HepG2 (cell line): ENCODE data around the gene INO80B. TPM values are rescaled to one million over a fixed set of nuclear protein-coding genes. Genes with fewer than 3 reads are reported as not detected.

Experiments
- ATAC-seq: fragments of 200-7000 bp; cut with Tn5 transposase; 3 replicates; pipeline ENCODE4 v1.9.1; 2020; ENCODE audit warnings: mild to moderate bottlenecking, moderate library complexity
- BruUV-seq: library from RNA; stranded (reverse); fragments of 400-500 nt; replicated peaks from 2 replicates; lab custom pipeline; 2021; lab: Mats Ljungman, UMichigan
- CTCF ChIA-PET: fragments of 300-600 bp; formaldehyde crosslinking; extraction: SDS; loops from one replicate; lab custom pipeline; 2021; ENCODE audit warnings: low total read pairs, inconsistent platforms, low intra/inter-chr PET ratio; lab: Yijun Ruan, JAX
- POLR2A ChIA-PET: fragments of 350-600 bp; sonication (Branson Sonifier 250); formaldehyde crosslinking; loops from one replicate; lab custom pipeline; 2020; ENCODE audit warnings: antibody characterized with exemption, inconsistent platforms; lab: Yijun Ruan, JAX
- DNase-seq: peaks from one replicate; pipeline ENCODE4 v3.0.0-alpha.2; 2015; ENCODE audit warnings: low spot score
- FAIRE-seq: peaks from 3 replicates; lab custom pipeline; 2011; peaks lifted over from hg19 to GRCh38; lab: Jason Lieb, UNC
- H2AFZ ChIP-seq: one replicate; pipeline ENCODE4 v1.6.1; 2011; ENCODE audit warnings: low read length, inconsistent platforms
- H3K27ac ChIP-seq: fragments of 300-600 bp; 3 replicates; pipeline ENCODE4 v1.8.0; 2011; ENCODE audit warnings: mixed run types, mild to moderate bottlenecking, mixed read lengths, low read length, inconsistent platforms; ENCODE audit not compliant: insufficient read depth; ENCODE audit errors: extremely low read length
- H3K27me3 ChIP-seq, 2 experiments: fragments of 200-600 bp in 1 of 2; 2 replicates in 1 of 2; 3 replicates in 1 of 2; pipeline versions ENCODE4 v1.6.0 to v1.8.0; 2011; ENCODE audit warnings: low read length in 2 of 2, mild to moderate bottlenecking in 2 of 2, moderate library complexity in 2 of 2, inconsistent platforms in 1 of 2; ENCODE audit not compliant: insufficient read depth in 2 of 2, control insufficient read depth in 1 of 2
- H3K36me3 ChIP-seq, 2 experiments: fragments of 200-600 bp in 1 of 2; replicated peaks in 1 of 2; 2 replicates in 1 of 2; 3 replicates in 1 of 2; pipeline versions ENCODE4 v1.5.1 to v1.8.0; 2011; ENCODE audit warnings: low read length in 2 of 2, inconsistent platforms in 1 of 2; ENCODE audit not compliant: insufficient read depth in 2 of 2, control insufficient read depth in 1 of 2
- H3K4me1 ChIP-seq: 2 replicates; pipeline ENCODE4 v1.5.1; 2012; ENCODE audit warnings: low read length, inconsistent platforms; ENCODE audit not compliant: insufficient read depth
- H3K4me2 ChIP-seq: 2 replicates; pipeline ENCODE4 v1.6.0; 2011; ENCODE audit warnings: low read depth, low read length, inconsistent platforms
- H3K4me3 ChIP-seq, 3 experiments: fragments of 200-600 bp in 1 of 3; sonication (generic), shearing (Covaris generic) in 1 of 3; replicated peaks in 1 of 3; 2 replicates each; pipeline ENCODE4 v1.5.1; 2011 to 2016; ENCODE audit warnings: low read length in 3 of 3, inconsistent platforms in 2 of 3, low read depth in 2 of 3, mild to moderate bottlenecking in 2 of 3, control low read depth in 1 of 3, mixed read lengths in 1 of 3; ENCODE audit not compliant: insufficient read depth in 1 of 3
- H3K79me2 ChIP-seq: one replicate; pipeline ENCODE4 v1.6.1; 2011; ENCODE audit warnings: low read length, inconsistent platforms; ENCODE audit not compliant: insufficient read depth
- H3K9ac ChIP-seq: 2 replicates; pipeline ENCODE4 v1.6.0; 2011; ENCODE audit warnings: mild to moderate bottlenecking, low read depth, low read length, inconsistent platforms; ENCODE audit not compliant: insufficient read depth
- H3K9me3 ChIP-seq: 2 replicates; pipeline ENCODE4 v1.5.1; 2012; ENCODE audit warnings: mild to moderate bottlenecking, low read length
- H4K20me1 ChIP-seq: 2 replicates; pipeline ENCODE4 v1.6.0; 2011; ENCODE audit warnings: inconsistent platforms, mild to moderate bottlenecking, low read length, moderate library complexity; ENCODE audit not compliant: insufficient read depth
- BORCS8-MEF2B ChIP-seq: sonication (generic); formaldehyde crosslinking; IDR thresholded peaks from 2 replicates; pipeline ENCODE4 v1.8.0; 2022; ENCODE audit warnings: mild to moderate bottlenecking, missing genetic modification reagents
- IRF2 ChIP-seq: IDR thresholded peaks from 2 replicates; pipeline ENCODE4 v1.6.1; 2018; ENCODE audit warnings: missing genetic modification reagents, missing compliant biosample characterization
- KMT2A ChIP-seq: sonication (generic); formaldehyde crosslinking; IDR thresholded peaks from 2 replicates; pipeline ENCODE4 v1.4.0; 2020; ENCODE audit warnings: missing genetic modification reagents
- MTF2 ChIP-seq: sonication (generic); formaldehyde crosslinking; IDR thresholded peaks from 2 replicates; pipeline ENCODE4 v1.5.0; 2020; ENCODE audit warnings: missing genetic modification reagents, borderline replicate concordance
- POLR2A ChIP-seq, 2 experiments: IDR thresholded peaks; 2 replicates each; pipeline ENCODE4 v1.6.1; 2011; ENCODE audit warnings: low read depth in 2 of 2, low read length in 2 of 2, mild to moderate bottlenecking in 1 of 2, moderate library complexity in 1 of 2; ENCODE audit not compliant: insufficient read depth in 1 of 2
- PPARG ChIP-seq: conservative IDR thresholded peaks from 2 replicates; pipeline ENCODE4 v1.6.1; 2016; ENCODE audit warnings: missing biosample characterization, missing genetic modification reagents
- PRDM10 ChIP-seq: sonication (generic); formaldehyde crosslinking; IDR thresholded peaks from 2 replicates; pipeline ENCODE4 v1.4.0; 2020; ENCODE audit warnings: low read depth, missing genetic modification reagents
- RARG ChIP-seq: sonication (generic); formaldehyde crosslinking; IDR thresholded peaks from 2 replicates; pipeline ENCODE4 v1.4.0; 2020; ENCODE audit warnings: low read depth, mild to moderate bottlenecking, missing genetic modification reagents
- ZBTB38 ChIP-seq: sonication (generic); formaldehyde crosslinking; IDR thresholded peaks from 2 replicates; pipeline ENCODE4 v1.5.1; 2020; ENCODE audit warnings: mild to moderate bottlenecking, missing genetic modification reagents
- ZNF331 ChIP-seq: sonication (generic); formaldehyde crosslinking; IDR thresholded peaks from 2 replicates; pipeline ENCODE4 v1.4.0; 2020; ENCODE audit warnings: missing genetic modification reagents
- ZNF44 ChIP-seq: sonication (generic); formaldehyde crosslinking; IDR thresholded peaks from 2 replicates; pipeline ENCODE4 v1.5.1; 2020; ENCODE audit warnings: mild to moderate bottlenecking, missing genetic modification reagents
- ZNF652 ChIP-seq: IDR thresholded peaks from 2 replicates; pipeline ENCODE4 v1.6.1; 2016; ENCODE audit warnings: low read depth, borderline replicate concordance
- WGBS: methylation state at CpG from one replicate; pipeline ENCODE4 v1.1.6; 2017; ENCODE audit warnings: low lambda C conversion rate; 5-methylcytosine and 5-hydroxymethylcytosine counted together
- in situ Hi-C: cut with HindIII; loops from 2 replicates; pipeline ENCODE4 v1.10.0; 2017; ENCODE audit warnings: low pct_unique_long_range_greater_than_20kb; ENCODE audit not compliant: extremely low pct_ligation_motif_present
- intact Hi-C: fragments of 100-400 bp; cut with micrococcal nuclease; formaldehyde crosslinking; loops from one replicate; pipeline ENCODE4 v1.10.0; 2022; ENCODE audit not compliant: unreplicated experiment
- polyA plus RNA-seq, 8 experiments: library from polyadenylated mRNA; depleted of rRNA in 3 of 8; stranded (reverse) in 7 of 8; unstranded in 1 of 8; fragments of >200 nt; fragmentation: Illumina TruSeq in 4 of 8; extraction: Trizol in 4 of 8; gene quantifications; 2 replicates each; pipeline versions ENCODE4 v1.2.1 to v1.2.3, GENCODE V29; 2011 to 2016; ENCODE audit warnings: low read depth in 4 of 8, missing spikeins in 1 of 8, mixed read lengths in 1 of 8; ENCODE audit not compliant: insufficient read depth in 1 of 8
- total RNA-seq, 5 experiments: library from RNA; depleted of rRNA; stranded (reverse); fragments of >200 nt; fragmentation: Illumina TruSeq; extraction: Trizol; gene quantifications; 2 replicates each; pipeline ENCODE4 v1.2.3, GENCODE V29; 2016; ENCODE audit warnings: low read depth in 1 of 5
- TF ChIP-seq, protein P1 (sequence below): sonication (generic); formaldehyde crosslinking; IDR thresholded peaks from 2 replicates; pipeline ENCODE4 v1.8.0; 2022; ENCODE audit warnings: mild to moderate bottlenecking, missing genetic modification reagents, moderate library complexity
- TF ChIP-seq, protein P2 (sequence below): sonication (generic); formaldehyde crosslinking; IDR thresholded peaks from 2 replicates; pipeline ENCODE4 v1.4.0; 2020; ENCODE audit warnings: missing genetic modification reagents, borderline replicate concordance
- TF ChIP-seq, protein P3 (sequence below): sonication (generic); formaldehyde crosslinking; IDR thresholded peaks from 2 replicates; pipeline ENCODE4 v1.8.0; 2022; ENCODE audit warnings: missing genetic modification reagents, low read depth, mild to moderate bottlenecking, borderline replicate concordance

Gene INO80B
- total and polyA plus RNA-seq, 2 of the 13 experiments (the other 11 are each of a cell fraction or from before 2014, with no cell fraction given), result 6.2 to 14.5 TPM

GRCh38 chr2:74428675-74429074, 26.2 kb upstream of the INO80B start:
- no peaks in the 10 kb centered on the region for H3K9me3 ChIP-seq
- ATAC-seq (no peak), FAIRE-seq (no peak), DNase-seq (no peak)
- H3K79me2 ChIP-seq, result peaks cover 12% of the 10 kb centered on the region
- H3K36me3 ChIP-seq, result peaks cover 42 to 75% of the 10 kb centered on the region in 2 experiments
- no peak overlapping the region for H3K4me2 ChIP-seq
- in situ Hi-C loops (no loop called here), intact Hi-C loops (no loop called here)
- H4K20me1 ChIP-seq, result peaks cover 22% of the 10 kb centered on the region; the same call in 1 of the 2 replicates
- H2AFZ ChIP-seq, result no peak overlapping the region
- peaks cover 87% of the 10 kb centered on the region for H3K4me1 ChIP-seq
- ChIA-PET CTCF (no interaction called here), POLR2A (interaction anchor here (2.5 to 9.5 kb wide), 6 partner anchors 11 to 53 kb away, joined by 17 to 272 read pairs (median 77); partner anchors contain the start of genes CCDC142, INO80B, MRPL53 and RTKN)
- BruUV-seq, result no TSS peak
- no peak overlapping the region for H3K9ac ChIP-seq
- no peaks in the 10 kb centered on the region for H3K27me3 ChIP-seq
- peak overlapping the region; percentile 80 for H3K27ac ChIP-seq
- whole genome bisulfite sequencing, result 97% methylated on average over 5 of the region's 5 CpGs
- H3K4me3 ChIP-seq, result no peak overlapping the region
- peak in 1 of 2 experiments; percentile 42; a peak in 2 of 4 replicates for TF ChIP-seq POLR2A (IDR thresholded peaks at IDR 0.05; ENCODE audit: insufficient read depth in 1 of 2, low read depth in 2 of 2, low read length in 2 of 2)
- no peak for TF ChIP-seq PPARG
- 0 out of 2 replicates have a peak, but pooled peaks have one; percentile 23 for TF ChIP-seq KMT2A (CRISPR knock-in tag)
- no peak for TF ChIP-seq ZNF44 (CRISPR knock-in tag)
- TF ChIP-seq PRDM10 (CRISPR knock-in tag), result no peak
- no peak for TF ChIP-seq ZNF652 (CRISPR knock-in tag)
- TF ChIP-seq IRF2 (CRISPR knock-in tag), result no peak
- no peak for TF ChIP-seq MTF2
- TF ChIP-seq, protein P1, sequence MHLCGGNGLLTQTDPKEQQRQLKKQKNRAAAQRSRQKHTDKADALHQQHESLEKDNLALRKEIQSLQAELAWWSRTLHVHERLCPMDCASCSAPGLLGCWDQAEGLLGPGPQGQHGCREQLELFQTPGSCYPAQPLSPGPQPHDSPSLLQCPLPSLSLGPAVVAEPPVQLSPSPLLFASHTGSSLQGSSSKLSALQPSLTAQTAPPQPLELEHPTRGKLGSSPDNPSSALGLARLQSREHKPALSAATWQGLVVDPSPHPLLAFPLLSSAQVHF (CRISPR knock-in tag), result no peak
- 0 out of 2 replicates have a peak, but pooled peaks have one; percentile 57 for TF ChIP-seq BORCS8-MEF2B (CRISPR knock-in tag)
- no peak for TF ChIP-seq RARG (CRISPR knock-in tag)
- TF ChIP-seq, protein P2, sequence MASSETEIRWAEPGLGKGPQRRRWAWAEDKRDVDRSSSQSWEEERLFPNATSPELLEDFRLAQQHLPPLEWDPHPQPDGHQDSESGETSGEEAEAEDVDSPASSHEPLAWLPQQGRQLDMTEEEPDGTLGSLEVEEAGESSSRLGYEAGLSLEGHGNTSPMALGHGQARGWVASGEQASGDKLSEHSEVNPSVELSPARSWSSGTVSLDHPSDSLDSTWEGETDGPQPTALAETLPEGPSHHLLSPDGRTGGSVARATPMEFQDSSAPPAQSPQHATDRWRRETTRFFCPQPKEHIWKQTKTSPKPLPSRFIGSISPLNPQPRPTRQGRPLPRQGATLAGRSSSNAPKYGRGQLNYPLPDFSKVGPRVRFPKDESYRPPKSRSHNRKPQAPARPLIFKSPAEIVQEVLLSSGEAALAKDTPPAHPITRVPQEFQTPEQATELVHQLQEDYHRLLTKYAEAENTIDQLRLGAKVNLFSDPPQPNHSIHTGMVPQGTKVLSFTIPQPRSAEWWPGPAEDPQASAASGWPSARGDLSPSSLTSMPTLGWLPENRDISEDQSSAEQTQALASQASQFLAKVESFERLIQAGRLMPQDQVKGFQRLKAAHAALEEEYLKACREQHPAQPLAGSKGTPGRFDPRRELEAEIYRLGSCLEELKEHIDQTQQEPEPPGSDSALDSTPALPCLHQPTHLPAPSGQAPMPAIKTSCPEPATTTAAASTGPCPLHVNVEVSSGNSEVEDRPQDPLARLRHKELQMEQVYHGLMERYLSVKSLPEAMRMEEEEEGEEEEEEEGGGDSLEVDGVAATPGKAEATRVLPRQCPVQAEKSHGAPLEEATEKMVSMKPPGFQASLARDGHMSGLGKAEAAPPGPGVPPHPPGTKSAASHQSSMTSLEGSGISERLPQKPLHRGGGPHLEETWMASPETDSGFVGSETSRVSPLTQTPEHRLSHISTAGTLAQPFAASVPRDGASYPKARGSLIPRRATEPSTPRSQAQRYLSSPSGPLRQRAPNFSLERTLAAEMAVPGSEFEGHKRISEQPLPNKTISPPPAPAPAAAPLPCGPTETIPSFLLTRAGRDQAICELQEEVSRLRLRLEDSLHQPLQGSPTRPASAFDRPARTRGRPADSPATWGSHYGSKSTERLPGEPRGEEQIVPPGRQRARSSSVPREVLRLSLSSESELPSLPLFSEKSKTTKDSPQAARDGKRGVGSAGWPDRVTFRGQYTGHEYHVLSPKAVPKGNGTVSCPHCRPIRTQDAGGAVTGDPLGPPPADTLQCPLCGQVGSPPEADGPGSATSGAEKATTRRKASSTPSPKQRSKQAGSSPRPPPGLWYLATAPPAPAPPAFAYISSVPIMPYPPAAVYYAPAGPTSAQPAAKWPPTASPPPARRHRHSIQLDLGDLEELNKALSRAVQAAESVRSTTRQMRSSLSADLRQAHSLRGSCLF (CRISPR knock-in tag), result no peak
- no peak for TF ChIP-seq ZBTB38
- no peak for TF ChIP-seq ZNF331
- TF ChIP-seq, protein P3, sequence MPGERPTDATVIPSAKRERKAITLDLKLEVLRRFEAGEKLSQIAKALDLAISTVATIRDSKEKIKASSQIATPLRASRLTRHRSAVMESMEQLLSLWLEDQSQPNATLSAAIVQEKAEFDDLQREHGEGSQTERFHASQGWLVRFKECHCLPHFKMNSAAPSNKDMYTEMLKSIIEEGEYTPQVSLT (CRISPR knock-in tag), result no peak
